Caco-2 (cell line): ENCODE data around the gene SEC24A. TPM values are rescaled to one million over a fixed set of nuclear protein-coding genes. Genes with fewer than 3 reads are reported as not detected.

ENCODE experiments used
- BruUV-seq: library from RNA; stranded (reverse); fragments of 400-500 nt; replicated peaks from 2 replicates; lab custom pipeline; 2021; lab: Mats Ljungman, UMichigan
- CTCF ChIA-PET: fragments of 300-600 bp; sonication (Branson Sonifier 250); formaldehyde crosslinking; loops from one replicate; lab custom pipeline; 2022; ENCODE audit warnings: antibody characterized with exemption; lab: Charles Lee
- POLR2A ChIA-PET: fragments of 300-600 bp; sonication (Branson Sonifier 250); formaldehyde crosslinking; loops from one replicate; lab custom pipeline; 2022; ENCODE audit warnings: antibody characterized with exemption; lab: Charles Lee
- DNase-seq, 2 experiments: peaks; one replicate each; pipeline versions ENCODE4 v3.0.0 to v3.0.0-alpha.2; 2020 to 2022
- H3K27me3 ChIP-seq: replicated peaks from 2 replicates; pipeline ENCODE4 v1.6.0; 2011; ENCODE audit warnings: low read length; ENCODE audit not compliant: control insufficient read depth, insufficient read depth
- H3K36me3 ChIP-seq: 2 replicates; pipeline ENCODE4 v1.5.1; 2011; ENCODE audit warnings: low read length; ENCODE audit not compliant: control insufficient read depth, insufficient read depth
- H3K4me1 ChIP-seq: fragments of 250-450 bp; sonication (Bioruptor Pico); 2 replicates; pipeline ENCODE4 v1.5.1; 2020; ENCODE audit warnings: mild to moderate bottlenecking
- H3K4me3 ChIP-seq: 2 replicates; pipeline ENCODE4 v1.5.1; 2011; ENCODE audit warnings: low read depth, mild to moderate bottlenecking, control low read depth, low read length
- H3K9me3 ChIP-seq: fragments of 250-450 bp; sonication (Bioruptor Pico); 2 replicates; pipeline ENCODE4 v1.5.1; 2020; ENCODE audit warnings: mild to moderate bottlenecking, moderate library complexity
- H3K27ac Mint-ChIP-seq: one replicate; pipeline ENCODE4 v1.8.0; 2022; ENCODE audit warnings: mixed read lengths; ENCODE audit not compliant: unreplicated experiment
- H3K27me3 Mint-ChIP-seq: one replicate; pipeline ENCODE4 v1.8.0; 2022; ENCODE audit warnings: mixed read lengths; ENCODE audit not compliant: insufficient read depth, unreplicated experiment
- H3K36me3 Mint-ChIP-seq: one replicate; pipeline ENCODE4 v1.8.0; 2022; ENCODE audit warnings: mild to moderate bottlenecking, mixed read lengths; ENCODE audit not compliant: insufficient read depth, unreplicated experiment
- H3K4me1 Mint-ChIP-seq: one replicate; pipeline ENCODE4 v1.8.0; 2022; ENCODE audit warnings: low read depth, mixed read lengths; ENCODE audit not compliant: unreplicated experiment
- H3K4me3 Mint-ChIP-seq: one replicate; pipeline ENCODE4 v1.8.0; 2022; ENCODE audit warnings: mild to moderate bottlenecking, moderate library complexity, mixed read lengths; ENCODE audit not compliant: unreplicated experiment
- H3K9me3 Mint-ChIP-seq: one replicate; pipeline ENCODE4 v1.8.0; 2022; ENCODE audit warnings: mixed read lengths; ENCODE audit not compliant: unreplicated experiment
- CTCF ChIP-seq, 2 experiments: fragments of 200-600 bp in 1 of 2; IDR thresholded peaks; 1 replicate in 1 of 2; 2 replicates in 1 of 2; pipeline versions ENCODE4 v1.5.1 to v1.8.0; 2011 to 2022; ENCODE audit warnings: antibody characterized with exemption in 1 of 2, control low read depth in 1 of 2, inconsistent platforms in 1 of 2, low read depth in 1 of 2, low read length in 1 of 2, mild to moderate bottlenecking in 1 of 2, moderate library complexity in 1 of 2; ENCODE audit not compliant: insufficient read depth in 1 of 2, severe bottlenecking in 1 of 2, unreplicated experiment in 1 of 2
- intact Hi-C: fragments of 100-400 bp; cut with micrococcal nuclease; formaldehyde crosslinking; loops from one replicate; pipeline ENCODE4 v1.10.0; 2022; ENCODE audit not compliant: unreplicated experiment
- total RNA-seq: library from RNA; stranded (reverse); gene quantifications from 2 replicates; pipeline ENCODE4 v1.2.3, GENCODE V29; 2022

Gene SEC24A
- total RNA-seq, 1 experiment from 2014 or later, result 47.4 TPM

- POLR2A ChIA-PET, result no interaction called here
- Mint-ChIP-seq H3K9me3 (no peaks in the 10 kb centered on the region), H3K36me3 (peaks cover 17% of the 10 kb centered on the region), H3K4me1 (no peaks in the 10 kb centered on the region), H3K27me3 (no peaks in the 10 kb centered on the region), H3K4me3 (no peak overlapping the region), H3K27ac (no peak overlapping the region)
- CTCF ChIA-PET, result interaction anchor here (3.2 kb wide), 1 partner anchor 154 kb away, joined by 16 read pairs; no protein-coding TSS in a partner anchor
- H3K9me3 ChIP-seq, result no peaks in the 10 kb centered on the region
- intact Hi-C loops, result no loop called here
- no peak for TF ChIP-seq CTCF (IDR thresholded peaks at IDR 0.05; ENCODE audit: insufficient read depth in 1 of 2, low read depth in 1 of 2, low read length in 1 of 2, severe bottlenecking in 1 of 2, unreplicated experiment in 1 of 2)
- H3K36me3 ChIP-seq, result no peaks in the 10 kb centered on the region; the same call in 1 of the 2 replicates
- H3K27me3 ChIP-seq, result no peaks in the 10 kb centered on the region
- DNase-seq, result no peak
- no peak overlapping the region for H3K4me3 ChIP-seq
- H3K4me1 ChIP-seq, result no peaks in the 10 kb centered on the region
- BruUV-seq, result no TSS peak
Observed at GRCh38 chr5:134741052-134741451, 92.5 kb downstream of the SEC24A start.

GRCh38 chr5:134742134-134742533 is 93.5 kb downstream of the SEC24A start:
- no peaks in the 10 kb centered on the region for H3K4me1 Mint-ChIP-seq
- no peaks in the 10 kb centered on the region for H3K9me3 Mint-ChIP-seq
- no peaks in the 10 kb centered on the region for H3K9me3 ChIP-seq
- no peak overlapping the region for H3K4me3 ChIP-seq
- intact Hi-C loops, result no loop called here
- H3K4me1 ChIP-seq, result no peaks in the 10 kb centered on the region
- TF ChIP-seq CTCF (IDR thresholded peaks at IDR 0.05; ENCODE audit: insufficient read depth in 1 of 2, low read depth in 1 of 2, low read length in 1 of 2, severe bottlenecking in 1 of 2, unreplicated experiment in 1 of 2), result no peak
- DNase-seq, result no peak
- H3K27ac Mint-ChIP-seq, result no peak overlapping the region
- no peaks in the 10 kb centered on the region; the same call in 1 of the 2 replicates for H3K36me3 ChIP-seq
- POLR2A ChIA-PET, result interaction anchor here (0.7 kb wide), 1 partner anchor 132 kb away, joined by 3 read pairs; no protein-coding TSS in a partner anchor
- CTCF ChIA-PET, result no interaction called here
- no TSS peak for BruUV-seq
- no peaks in the 10 kb centered on the region for H3K27me3 Mint-ChIP-seq
- peaks cover 21% of the 10 kb centered on the region for H3K36me3 Mint-ChIP-seq
- no peak overlapping the region for H3K4me3 Mint-ChIP-seq
- H3K27me3 ChIP-seq, result no peaks in the 10 kb centered on the region

- intact Hi-C loops, result no loop called here
- no peak overlapping the region for H3K4me3 ChIP-seq
- TF ChIP-seq CTCF (IDR thresholded peaks at IDR 0.05; ENCODE audit: insufficient read depth in 1 of 2, low read depth in 1 of 2, low read length in 1 of 2, severe bottlenecking in 1 of 2, unreplicated experiment in 1 of 2), result no peak
- Mint-ChIP-seq H3K27ac (no peak overlapping the region), H3K4me3 (no peak overlapping the region), H3K9me3 (no peaks in the 10 kb centered on the region), H3K36me3 (peaks cover 10% of the 10 kb centered on the region), H3K27me3 (no peaks in the 10 kb centered on the region), H3K4me1 (no peaks in the 10 kb centered on the region)
- CTCF ChIA-PET, result no interaction called here
- DNase-seq, result no peak
- no peaks in the 10 kb centered on the region for H3K9me3 ChIP-seq
- no TSS peak for BruUV-seq
- POLR2A ChIA-PET, result no interaction called here
- H3K4me1 ChIP-seq, result no peaks in the 10 kb centered on the region
- H3K27me3 ChIP-seq, result no peaks in the 10 kb centered on the region
- H3K36me3 ChIP-seq, result no peaks in the 10 kb centered on the region
Observed at GRCh38 chr5:134749415-134749814, 100.8 kb downstream of the SEC24A start.
